HG03432 (cell line): ENCODE results near the gene EBF3.

Experiments used
- ATAC-seq: cut with Tn5 transposase; IDR thresholded peaks from one replicate; pipeline ENCODE4 v1.9.1; 2021; ENCODE audit warnings: mild to moderate bottlenecking, moderate library complexity; ENCODE audit not compliant: unreplicated experiment

Gene EBF3

GRCh38 chr10:129945941-129946760, 17.9 kb downstream of the EBF3 start:
- ATAC-seq, result no peak

- ATAC-seq, result no peak
Observed at GRCh38 chr10:129945526-129945925, 18.5 kb downstream of the EBF3 start.

GRCh38 chr10:129945064-129945463, 19.0 kb downstream of the EBF3 start:
- ATAC-seq, result no peak

GRCh38 chr10:129944456-129944855, 19.6 kb downstream of the EBF3 start:
- ATAC-seq, result no peak

GRCh38 chr10:129942936-129943715, 20.9 kb downstream of the EBF3 start:
- ATAC-seq, result no peak

- no peak for ATAC-seq
Observed at GRCh38 chr10:129942391-129942790, 21.7 kb downstream of the EBF3 start.

GRCh38 chr10:129942019-129942277, 22.1 kb downstream of the EBF3 start:
- no peak for ATAC-seq

GRCh38 chr10:129941199-129942018, 22.7 kb downstream of the EBF3 start:
- no peak for ATAC-seq

- no peak for ATAC-seq
Observed at GRCh38 chr10:129940617-129941198, 23.4 kb downstream of the EBF3 start.

GRCh38 chr10:129939416-129940275, 24.4 kb downstream of the EBF3 start:
- no peak for ATAC-seq

GRCh38 chr10:129938460-129938859, 25.6 kb downstream of the EBF3 start:
- ATAC-seq, result no peak

- no peak for ATAC-seq
Observed at GRCh38 chr10:129937351-129937751, 26.7 kb downstream of the EBF3 start.

- no peak for ATAC-seq
Observed at GRCh38 chr10:129936923-129937300, 27.2 kb downstream of the EBF3 start.

- ATAC-seq, result no peak
Observed at GRCh38 chr10:129936266-129936922, 27.7 kb downstream of the EBF3 start.

- no peak for ATAC-seq
Observed at GRCh38 chr10:129935867-129936152, 28.3 kb downstream of the EBF3 start.

GRCh38 chr10:129935102-129935866, 28.8 kb downstream of the EBF3 start:
- ATAC-seq, result no peak

GRCh38 chr10:129934196-129934925, 29.7 kb downstream of the EBF3 start:
- no peak for ATAC-seq

GRCh38 chr10:129933456-129934092, 30.5 kb downstream of the EBF3 start:
- no peak for ATAC-seq
